ENCODE results near the gene ZNF385C.

The ZNF385C gene

DNA sequence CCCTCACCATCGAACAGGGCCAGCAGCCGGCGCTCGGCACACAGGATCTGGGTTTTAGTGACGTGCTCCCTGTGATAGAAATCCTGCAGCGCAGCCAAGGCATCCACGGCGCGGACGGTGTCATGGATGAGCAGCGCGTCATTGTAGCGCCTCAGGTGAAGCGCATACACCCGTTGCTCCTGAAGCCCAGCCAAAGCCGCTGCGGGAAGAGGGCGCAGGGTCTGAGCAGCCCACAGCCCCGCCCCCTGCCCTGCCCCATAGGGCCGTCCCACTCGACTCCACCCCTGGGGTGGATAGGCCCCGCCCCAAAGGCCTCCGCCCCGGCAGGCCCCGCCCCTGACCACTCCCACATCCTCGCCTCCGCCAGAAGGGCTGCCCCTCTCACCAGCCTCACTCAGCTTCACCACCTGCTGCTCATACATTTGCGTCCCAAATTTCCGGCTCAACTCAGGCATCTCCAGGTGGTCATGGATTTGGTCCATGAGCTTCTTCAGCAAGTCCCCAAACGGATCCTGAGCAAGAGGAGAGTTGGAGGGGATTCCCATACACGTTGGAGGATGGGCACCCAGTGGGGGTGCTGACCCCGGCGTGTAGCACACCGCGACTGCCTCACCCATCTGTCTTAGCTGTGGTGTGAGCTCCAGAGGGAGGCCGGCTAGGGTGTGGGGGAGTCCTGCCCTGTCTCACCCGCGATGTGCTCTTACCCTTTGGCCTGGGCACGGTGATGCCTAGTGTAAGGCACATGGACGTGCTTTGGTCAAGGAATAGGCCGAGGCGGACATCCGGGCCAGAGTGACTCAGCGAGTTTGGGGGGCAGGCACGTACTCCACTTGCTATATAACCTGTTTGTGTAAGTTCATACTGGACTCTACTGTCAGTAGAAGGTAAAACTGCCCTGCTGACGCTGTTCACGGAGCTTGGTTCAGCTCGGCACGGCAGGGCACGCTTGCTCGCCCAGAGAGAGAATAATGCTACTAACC lies 9.6 kb upstream of the ZNF385C start:
- DNase-seq (ENCODE audit: low spot score): peak; percentile 98

DNA sequence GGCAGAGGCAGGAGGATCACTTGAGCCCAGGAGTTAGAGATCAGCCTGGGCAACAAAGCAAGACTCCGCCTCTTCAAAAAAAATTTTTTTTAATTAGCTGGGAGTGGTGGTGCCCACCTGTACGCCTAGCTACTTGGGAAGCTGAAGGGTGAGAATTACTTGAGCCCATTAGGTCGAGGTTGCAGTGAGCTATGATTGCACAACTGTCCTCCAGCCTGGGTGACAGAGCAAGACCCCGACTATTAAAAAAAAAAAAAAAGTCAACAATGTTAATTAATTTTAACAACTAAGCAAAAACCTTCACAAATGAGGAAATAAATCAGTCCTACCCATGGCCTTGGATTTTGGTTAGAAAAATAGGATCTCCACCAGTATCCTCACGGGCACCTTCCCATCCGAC lies 8.9 kb upstream of the ZNF385C start:
- DNase-seq (ENCODE audit: low spot score): no peak

DNA sequence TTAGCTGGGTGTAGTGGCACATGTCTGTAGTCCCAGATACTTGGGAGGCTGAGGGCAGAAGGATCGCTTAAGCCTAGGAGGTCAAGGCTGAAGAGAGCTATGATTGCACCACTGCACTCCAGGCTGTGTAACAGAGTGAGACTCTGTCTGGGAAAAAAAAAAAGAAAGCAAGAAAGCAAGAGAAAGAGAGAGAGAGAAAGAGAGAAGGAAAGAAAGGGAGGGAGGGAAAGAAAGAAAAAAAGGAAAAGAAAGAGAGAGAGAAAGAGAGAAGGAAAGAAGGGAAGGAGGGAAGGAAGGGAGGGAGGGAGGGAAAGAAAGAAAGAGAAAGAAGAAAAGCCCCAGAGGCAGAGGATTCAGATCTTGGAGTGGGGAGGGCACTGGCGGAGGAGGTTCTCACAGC lies 7.7 kb upstream of the ZNF385C start:
- DNase-seq (ENCODE audit: low spot score): no peak

DNA sequence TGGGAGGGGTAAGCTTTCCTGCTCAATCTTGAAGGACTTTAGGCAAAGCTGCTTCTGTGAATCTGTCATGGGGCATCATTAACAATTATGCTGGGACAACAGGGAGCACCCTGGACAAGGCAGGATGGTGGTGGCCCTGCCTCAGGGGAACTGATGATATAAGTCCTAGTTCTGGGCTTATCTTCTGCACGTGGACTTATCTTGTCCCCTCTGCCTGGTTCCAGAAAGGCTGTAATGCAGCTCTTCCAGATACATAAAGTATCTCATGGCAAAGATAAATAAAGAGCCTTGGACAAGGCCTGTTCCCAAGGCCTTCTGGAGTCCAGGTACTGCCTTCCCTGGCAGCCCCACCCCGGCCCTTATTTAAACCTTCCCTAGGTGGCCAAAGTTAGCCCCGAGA lies 6.0 kb upstream of the ZNF385C start:
- DNase-seq (ENCODE audit: low spot score): no peak

DNA sequence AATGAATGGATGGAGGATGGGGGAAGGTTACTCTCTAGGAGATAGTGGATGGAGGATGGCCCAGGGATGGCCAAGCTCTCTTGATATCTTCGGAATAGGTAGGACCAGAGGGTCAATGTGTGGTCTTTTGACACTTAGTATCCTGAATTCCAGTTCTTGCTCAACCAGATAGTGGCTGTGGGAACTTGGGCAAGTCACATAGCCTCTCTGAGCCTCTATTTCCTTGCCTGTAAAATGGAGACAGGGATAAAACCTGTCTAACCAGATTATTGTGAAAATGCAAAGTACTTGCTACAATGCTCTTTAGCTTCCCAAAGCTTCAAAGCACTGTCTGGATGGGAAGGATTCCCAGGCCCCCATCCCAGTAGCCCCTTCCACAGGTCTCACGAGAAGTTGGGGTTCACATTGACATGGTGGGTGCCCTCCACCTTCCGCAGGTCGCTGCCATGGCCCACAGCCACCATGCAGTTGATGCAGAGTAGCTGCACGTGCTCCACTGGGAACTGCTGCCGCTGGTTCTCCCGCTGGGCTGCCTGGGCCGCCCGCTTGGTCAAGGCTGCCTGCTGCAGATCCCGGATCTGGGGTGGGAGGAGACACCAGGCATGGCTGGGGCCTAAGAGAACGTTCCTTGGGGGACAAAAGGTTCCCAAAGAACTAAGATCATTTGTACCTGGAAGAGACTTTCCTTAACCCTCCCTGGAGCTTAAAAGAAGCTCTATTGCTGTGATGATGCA lies 5.1 kb upstream of the ZNF385C start:
- DNase-seq (ENCODE audit: low spot score): no peak

DNA sequence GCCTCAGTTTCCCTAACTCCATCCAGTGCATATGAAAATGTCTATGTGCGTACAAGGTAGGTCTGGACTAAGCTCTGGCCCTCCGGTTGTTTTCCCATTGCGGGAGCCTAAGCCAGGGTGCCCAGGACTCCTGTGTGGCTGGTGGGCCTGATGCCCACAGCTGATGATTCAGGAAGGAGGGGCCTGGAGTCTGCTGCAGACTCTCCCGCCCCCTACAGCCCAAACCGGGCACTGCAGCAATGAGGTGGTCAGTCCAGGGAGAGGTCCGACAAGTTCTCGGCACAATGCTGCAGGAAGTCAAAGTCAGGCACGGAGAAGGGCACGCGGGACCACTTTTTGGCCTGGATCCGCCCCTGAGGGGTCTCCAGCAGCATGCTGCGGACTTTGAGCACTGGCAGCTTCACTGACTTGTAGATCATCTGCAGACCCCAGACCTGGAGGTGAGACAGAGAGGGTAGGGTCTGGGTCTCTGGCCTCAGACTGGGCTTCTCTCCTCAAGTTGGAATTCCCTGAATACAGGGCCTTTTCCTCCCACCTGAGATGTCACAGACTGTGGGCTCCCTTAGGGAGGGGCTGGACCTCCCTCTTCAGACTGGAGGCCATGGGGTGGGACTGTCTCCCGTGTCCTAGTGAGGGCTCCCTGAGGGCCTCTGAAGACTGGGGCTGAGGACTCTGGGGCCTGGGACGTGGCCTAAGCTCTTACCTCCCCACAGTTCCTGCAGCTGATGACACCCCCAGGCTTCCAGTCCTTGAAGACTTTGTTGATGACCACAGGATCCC lies 3.4 kb upstream of the ZNF385C start:
- DNase-seq (ENCODE audit: low spot score): peak; percentile 95

DNA sequence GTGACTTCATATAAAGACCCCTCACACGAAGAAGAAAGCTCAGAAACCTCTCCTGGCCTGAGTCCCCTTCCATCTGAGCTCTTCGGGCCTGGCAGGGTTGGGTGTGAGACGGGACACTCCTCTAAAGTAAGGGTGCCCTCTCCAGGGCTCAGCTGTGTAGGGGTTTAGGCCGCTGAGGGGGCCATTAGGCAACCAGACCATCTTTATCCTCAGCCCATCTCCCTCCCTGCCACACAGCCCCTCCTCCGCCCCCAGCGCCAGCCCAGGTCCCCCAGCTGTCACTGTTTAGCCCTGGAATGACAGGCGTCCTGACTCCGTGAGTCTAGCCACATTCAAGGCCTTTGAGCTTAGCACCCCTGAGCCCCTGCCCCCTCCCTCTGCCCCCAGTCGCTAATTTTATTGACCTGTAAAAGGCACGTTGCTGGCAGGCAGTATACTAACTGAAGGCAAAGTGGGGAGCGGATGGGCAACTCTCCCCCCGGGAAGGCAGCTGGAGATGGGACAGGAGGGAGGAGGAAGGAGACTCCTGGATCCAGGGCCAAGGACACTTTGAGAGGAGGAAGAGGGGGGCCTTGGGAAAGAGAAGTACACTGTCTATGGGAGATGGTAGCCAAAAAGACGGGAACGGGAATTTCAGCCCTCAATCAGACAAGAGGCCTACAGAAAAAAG lies 592 bp upstream of the ZNF385C start:
- DNase-seq (ENCODE audit: low spot score): no peak

DNA sequence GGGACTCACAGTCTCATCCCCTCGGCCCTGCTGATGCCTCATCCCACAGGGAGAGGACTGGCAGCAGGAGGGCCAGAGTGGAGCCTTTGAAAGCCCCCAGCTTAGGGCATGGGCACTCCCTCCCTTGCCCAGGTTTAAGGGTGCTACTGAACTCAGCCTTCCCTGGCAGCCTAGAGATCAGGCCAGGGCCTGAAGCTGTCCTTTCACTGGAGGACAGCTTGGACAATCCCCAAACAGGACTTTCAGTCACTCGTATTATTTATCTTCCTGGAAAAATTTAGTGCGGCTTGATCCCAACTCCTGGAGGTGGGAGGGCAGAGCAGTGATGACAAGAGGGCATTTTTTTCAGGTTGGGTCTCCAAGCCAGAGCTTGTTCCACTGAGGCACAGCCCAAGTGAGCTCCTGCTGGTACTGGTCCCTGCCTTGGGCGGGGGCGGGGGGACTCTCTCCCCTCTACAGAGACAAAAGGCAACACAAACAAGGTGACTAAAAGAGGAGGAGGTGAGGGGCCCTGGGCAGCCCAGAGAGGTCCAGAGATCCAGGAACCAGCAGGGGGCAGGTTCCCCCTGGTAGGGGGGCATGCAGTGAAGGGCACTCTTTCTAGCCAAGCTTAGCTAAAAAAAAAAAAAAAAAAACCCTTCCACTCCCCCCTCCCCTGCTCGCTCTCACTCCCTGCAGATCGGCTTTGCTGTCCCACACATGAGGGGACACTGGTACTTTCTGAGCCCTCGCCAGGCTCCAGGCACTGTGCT lies 1.7 kb downstream of the ZNF385C start:
- DNase-seq (ENCODE audit: low spot score): no peak

DNA sequence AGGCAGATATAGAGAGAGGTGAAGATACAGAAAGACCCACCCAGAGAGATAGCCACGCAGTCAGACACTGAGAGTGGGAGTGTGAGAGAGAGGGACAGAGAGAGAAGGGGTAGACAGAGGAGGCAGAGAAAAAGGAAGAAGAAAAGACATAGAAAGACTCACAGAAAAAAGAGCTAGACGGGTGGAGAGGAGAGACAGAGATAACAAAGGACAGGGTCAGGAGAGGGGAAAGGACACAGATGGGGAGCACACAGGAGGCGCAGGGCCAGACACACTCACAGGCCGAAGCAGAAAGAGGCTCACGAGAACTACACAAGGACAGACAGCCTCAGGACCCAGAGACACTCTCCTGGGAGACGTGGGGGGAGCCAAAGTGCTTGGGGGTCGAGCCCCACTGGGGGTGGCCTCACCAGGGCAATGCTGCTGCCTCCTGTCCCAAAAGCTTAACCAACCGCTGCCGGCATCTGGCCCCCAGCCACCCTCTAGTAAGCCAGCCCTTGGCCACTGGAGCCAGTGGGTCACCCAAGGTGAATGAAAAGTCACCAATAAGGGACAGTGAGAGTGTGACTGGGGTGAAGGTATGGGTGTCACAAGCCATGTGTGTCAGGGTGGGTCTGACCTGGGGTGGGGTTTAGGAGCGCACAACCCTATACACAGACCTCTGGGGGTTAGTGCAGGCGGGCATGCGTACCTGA lies 3.8 kb downstream of the ZNF385C start:
- no peak for DNase-seq (ENCODE audit: low spot score)

DNA sequence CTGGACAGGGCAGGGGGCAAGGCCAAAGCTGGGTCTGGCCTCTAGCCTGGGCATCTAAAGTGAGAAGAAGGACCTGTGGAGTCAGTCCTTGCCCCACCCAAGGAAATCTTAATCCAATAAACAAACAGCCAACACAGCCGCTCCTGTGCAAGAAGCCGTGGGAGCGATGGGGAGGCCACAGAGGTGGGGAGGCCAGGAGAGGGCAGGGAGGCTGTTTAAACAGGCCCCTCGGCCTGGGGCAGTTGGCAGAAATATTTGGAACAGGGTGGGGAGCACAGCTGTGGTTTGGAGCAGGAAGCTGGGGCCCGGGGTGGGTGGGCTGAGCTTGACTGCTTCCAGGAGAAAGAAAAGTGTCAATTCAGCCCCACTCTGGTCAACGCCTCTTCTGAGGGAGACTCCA lies 5.3 kb downstream of the ZNF385C start:
- DNase-seq (ENCODE audit: low spot score): no peak

DNA sequence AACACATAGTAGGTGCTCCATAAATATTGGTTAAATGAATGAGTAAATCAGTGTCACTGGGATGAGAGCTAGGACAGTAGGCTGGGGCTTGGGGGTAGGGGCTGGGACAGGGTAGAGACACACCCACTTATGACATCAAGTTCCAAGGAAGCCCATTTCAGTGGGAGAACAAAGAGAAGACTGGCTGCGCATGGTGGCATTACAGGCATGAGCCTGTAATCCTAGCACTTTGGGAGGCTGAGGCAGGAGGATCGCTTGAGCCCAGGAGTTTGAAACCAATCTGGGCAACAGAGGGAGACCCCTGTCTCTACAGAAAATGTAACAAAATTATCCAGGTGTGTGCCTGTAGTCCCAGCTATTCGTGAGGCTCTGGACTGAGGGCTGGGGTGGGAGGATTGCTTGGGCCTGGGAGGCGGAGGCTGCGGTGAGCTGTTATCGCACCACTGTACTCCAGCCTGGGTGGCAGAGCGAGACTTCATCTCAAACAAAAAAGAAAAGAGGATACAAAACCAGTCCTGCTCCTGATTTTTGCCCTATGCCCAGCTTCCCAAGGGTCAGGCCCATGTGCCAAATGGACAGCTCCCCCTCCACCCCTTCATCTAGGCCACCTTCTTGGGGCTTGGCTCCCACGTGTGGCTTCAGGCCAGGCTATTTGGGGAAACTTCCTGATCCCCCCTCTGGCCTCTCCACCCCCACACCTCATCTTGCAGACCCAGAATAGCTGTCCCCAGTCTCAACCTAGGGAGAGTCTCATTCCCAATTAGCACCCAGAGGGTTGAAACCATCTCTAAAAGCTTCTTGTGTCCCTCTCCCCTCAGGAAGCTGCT lies 7.1 kb downstream of the ZNF385C start:
- no peak for DNase-seq (ENCODE audit: low spot score)

DNA sequence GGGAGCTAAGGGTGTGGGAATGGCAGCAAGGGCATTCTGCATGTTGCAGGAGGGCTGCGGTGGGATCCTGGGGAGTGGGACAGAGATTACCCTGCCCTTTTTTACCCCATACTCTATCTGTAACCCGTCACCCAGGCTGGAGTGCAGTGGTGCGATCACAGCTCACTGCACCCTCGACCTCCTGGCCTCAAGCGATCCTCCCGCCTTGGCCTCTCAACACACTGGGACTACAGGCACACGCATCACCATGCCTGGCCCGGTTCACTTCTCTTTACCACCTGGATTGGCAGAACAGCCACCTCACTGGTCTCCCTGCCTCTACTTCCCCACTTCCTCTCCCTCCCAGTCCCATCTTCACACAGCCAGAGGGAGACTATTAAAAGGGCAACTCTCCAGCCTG lies 9.5 kb downstream of the ZNF385C start:
- no peak for DNase-seq (ENCODE audit: low spot score)

DNA sequence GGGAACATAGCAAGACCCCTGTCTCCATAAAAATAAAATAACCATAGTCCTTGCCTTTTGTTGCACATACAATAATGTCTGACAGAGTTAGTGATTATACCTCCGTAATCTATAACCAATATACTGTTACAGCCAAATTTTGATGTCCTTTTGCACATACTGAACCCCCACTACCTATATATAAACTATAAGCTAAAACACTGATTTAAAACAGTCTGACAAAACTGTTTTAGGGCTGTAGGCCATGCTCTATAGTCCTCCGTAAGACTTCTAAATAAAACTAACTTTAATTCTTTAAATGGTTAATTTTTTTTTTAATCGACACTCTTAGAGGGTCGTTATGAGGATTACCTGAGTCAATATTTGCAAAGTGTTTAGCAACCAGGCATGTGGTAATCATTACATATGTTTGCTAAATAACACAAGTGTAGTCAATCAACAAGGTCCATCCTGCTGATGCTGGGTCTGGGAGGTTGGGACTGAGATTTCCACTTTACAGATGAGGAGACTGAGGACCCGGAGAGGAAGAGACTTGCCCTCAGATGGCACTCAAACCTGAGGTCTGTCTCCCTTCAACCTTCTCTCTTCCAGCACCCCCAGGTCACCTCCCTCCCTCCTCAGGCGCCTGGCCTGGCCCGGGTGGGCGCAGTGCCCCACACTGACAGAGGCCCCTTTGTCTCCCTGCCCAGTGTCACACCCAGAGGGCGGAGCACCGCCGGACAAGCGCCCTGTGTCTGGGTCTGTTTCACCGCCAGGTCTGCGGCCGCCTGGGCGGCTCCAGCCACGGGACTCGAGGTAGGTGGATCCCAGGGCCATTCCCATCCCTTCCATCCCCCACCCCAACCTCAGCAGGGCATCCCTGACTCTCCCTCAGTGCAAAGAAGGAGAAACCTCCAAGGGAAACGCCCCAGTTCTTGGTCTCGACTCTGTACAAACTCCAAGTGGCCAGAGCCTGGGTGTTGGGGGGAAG lies 10.3 kb downstream of the ZNF385C start:
- no peak for DNase-seq (ENCODE audit: low spot score)

DNA sequence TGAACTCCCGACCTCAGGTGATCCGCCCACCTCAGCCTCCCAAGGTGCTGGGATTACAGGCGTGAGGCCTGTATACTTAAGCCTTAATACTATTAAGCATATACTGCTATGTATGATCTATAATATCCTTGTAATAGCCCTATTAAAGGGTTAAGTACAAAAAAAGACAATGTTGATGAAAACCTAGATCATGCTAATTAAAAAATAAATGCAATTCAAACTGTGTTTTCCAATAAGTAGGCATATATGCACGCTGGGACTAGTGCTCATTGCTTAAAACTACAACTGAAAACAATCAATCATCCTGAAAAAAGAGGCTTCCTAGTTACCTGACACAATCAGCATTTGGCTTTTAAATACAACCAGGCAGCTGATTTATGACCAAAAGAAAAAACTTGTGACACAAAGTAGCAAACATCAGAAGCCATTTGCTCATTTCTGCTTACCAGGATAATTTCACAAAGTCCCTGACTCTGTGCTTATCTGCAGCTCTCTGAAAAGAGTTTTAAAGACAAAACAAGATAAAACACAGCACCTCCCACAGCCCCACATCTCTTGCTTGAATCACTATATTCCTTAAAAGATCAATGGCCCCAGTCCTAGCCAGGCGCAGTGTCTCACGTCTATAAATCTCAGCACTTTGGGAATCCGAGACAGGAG lies 11.1 kb downstream of the ZNF385C start:
- DNase-seq (ENCODE audit: low spot score): no peak

DNA sequence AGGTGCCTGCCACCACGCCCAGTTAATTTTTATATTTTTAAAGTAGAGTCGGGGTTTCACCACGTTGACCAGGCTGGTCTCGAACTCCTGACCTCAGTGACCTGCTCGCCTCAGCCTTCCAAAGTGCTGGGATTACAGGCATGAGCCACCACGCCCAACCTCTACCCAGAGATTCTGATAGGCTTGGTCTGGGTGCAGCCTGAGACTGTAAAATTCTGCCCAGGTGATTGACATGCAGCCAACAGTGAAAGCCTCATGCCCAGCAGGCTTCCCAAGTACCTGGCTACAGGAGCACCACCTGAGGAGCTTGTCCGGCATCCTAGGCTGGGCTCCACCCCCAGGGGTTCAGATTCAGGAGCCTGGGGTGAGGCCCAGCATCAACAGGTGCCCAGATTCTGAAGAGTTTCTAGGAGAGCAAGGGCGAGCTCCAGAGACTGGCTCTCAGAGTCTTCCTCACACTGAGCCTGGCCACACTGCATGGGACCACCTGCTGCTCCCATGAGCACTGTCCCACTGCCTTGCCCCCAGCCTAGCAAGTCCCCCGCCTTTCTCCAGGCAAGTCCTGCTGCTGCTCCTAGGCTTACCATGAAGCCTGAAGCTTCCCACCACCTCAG lies 16.6 kb downstream of the ZNF385C start:
- DNase-seq (ENCODE audit: low spot score): no peak

DNA sequence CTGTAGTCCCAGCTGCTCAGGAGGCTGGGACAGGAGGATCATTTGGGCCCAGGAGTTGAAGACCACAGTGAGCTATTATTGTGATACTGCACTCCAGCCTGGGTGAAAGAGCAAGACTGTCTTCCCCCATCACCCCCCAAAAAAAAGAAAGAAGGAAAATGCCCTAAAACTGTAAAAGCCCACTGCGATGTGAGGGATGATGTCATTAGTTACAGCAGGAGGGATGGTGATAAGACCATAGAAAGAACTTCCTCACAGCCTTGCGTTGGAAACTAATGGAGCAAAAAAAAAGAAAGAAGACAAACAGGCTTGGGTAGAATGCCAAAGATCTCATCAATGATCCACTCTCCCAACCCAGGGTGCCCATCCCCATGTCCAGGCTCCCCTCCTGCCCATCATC lies 18.7 kb downstream of the ZNF385C start:
- DNase-seq (ENCODE audit: low spot score): no peak

DNA sequence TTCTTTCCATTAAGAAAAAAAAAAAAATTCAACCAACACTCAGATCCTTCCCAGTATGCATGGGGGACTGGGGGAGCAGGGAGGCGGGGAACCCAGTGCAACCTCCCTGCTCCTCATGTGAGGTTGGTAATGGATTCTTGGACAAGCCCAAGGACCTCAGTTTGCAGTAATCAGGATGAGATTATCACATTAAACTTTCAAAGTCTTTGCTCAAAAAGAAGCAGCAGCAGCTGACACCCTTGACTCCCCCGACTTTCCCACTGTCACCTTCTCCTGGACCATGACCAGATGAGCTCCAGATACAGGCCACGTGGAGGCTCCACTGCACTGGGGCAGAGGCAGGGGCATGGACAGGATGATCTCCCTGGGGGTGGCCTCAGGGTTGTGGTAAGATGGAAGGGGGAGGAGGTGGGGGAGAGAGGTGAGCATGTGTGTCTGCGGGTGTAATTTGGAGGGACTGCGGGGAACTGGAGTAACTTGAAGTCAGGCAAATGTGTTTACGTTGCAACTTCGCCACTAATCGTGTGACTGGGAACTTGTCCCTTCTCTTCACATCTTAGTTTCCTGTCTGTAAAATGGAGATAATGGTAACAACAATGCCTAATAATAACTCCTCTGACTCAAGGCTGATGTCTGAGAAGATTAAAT lies 19.8 kb downstream of the ZNF385C start:
- DNase-seq (ENCODE audit: low spot score): no peak

Measured in ecto neural progenitor cell (in vitro differentiated cells).